Smooth muscle cell (in vitro differentiated cells): ENCODE data around the gene PARP3. TPM values are rescaled to one million over a fixed set of nuclear protein-coding genes. Genes with fewer than 3 reads are reported as not detected.
"Not testable (repeated sequence)": the region's sequence is repeated elsewhere in the genome, so short reads cannot be mapped to it uniquely, and the experiment has no call there.

Source experiments
- DNase-seq: peaks from one replicate; lab custom pipeline; 2025; ENCODE audit not compliant: unreplicated experiment; lab: John Stamatoyannopoulos, UW
- H2AFZ ChIP-seq: fragments of 200-600 bp; sonication (generic); 2 replicates; pipeline ENCODE4 v1.6.0; 2016; ENCODE audit warnings: antibody characterized with exemption, low read depth, mild to moderate bottlenecking
- H3F3A ChIP-seq: fragments of 200-600 bp; sonication (generic); 2 replicates; pipeline ENCODE4 v1.6.0; 2017; ENCODE audit warnings: antibody characterized with exemption, low read depth
- H3K27ac ChIP-seq: fragments of 200-600 bp; sonication (generic); 2 replicates; pipeline ENCODE4 v1.5.1; 2016; ENCODE audit warnings: low read depth, mild to moderate bottlenecking
- H3K27me3 ChIP-seq: fragments of 200-600 bp; sonication (generic); 2 replicates; pipeline ENCODE4 v1.6.1; 2016; ENCODE audit warnings: low read depth, mild to moderate bottlenecking
- H3K36me3 ChIP-seq: fragments of 200-600 bp; sonication (generic); 2 replicates; pipeline ENCODE4 v1.5.1; 2016; ENCODE audit warnings: low read depth
- H3K4me1 ChIP-seq: fragments of 200-600 bp; sonication (generic); 2 replicates; pipeline ENCODE4 v1.5.1; 2016; ENCODE audit warnings: low read depth
- H3K4me2 ChIP-seq: fragments of 200-600 bp; sonication (generic); 2 replicates; pipeline ENCODE4 v1.6.0; 2016; ENCODE audit warnings: mild to moderate bottlenecking
- H3K4me3 ChIP-seq: fragments of 200-600 bp; sonication (generic); 2 replicates; pipeline ENCODE4 v1.5.1; 2016; ENCODE audit warnings: mild to moderate bottlenecking
- H3K79me2 ChIP-seq: fragments of 200-600 bp; sonication (generic); 2 replicates; pipeline ENCODE4 v1.6.0; 2016; ENCODE audit warnings: low read depth, mild to moderate bottlenecking
- H3K9ac ChIP-seq: fragments of 200-600 bp; sonication (generic); 2 replicates; pipeline ENCODE4 v1.6.0; 2016; ENCODE audit warnings: low read depth
- H3K9me3 ChIP-seq: fragments of 200-600 bp; sonication (generic); replicated peaks from 2 replicates; pipeline ENCODE4 v1.5.1; 2016; ENCODE audit warnings: low read depth
- H4K20me1 ChIP-seq: fragments of 200-600 bp; sonication (generic); 2 replicates; pipeline ENCODE4 v1.6.0; 2016; ENCODE audit warnings: low read depth
- WGBS: methylation state at CpG from one replicate; pipeline ENCODE4 v1.1.7; 2016; ENCODE audit warnings: low lambda C conversion rate; 5-methylcytosine and 5-hydroxymethylcytosine counted together
- polyA plus RNA-seq: library from polyadenylated mRNA; unstranded; fragments of >200 nt; fragmentation: Nextera tagmentation; extraction: Ambion mirVana; gene quantifications from 2 replicates; pipeline ENCODE4 v1.2.1, GENCODE V29; 2016
- total RNA-seq: library from RNA; depleted of rRNA; stranded (reverse); fragments of >200 nt; gene quantifications from 2 replicates; pipeline ENCODE4 v1.2.3, GENCODE V29; 2014
- TF ChIP-seq, protein P1 (sequence below): fragments of 200-600 bp; sonication (generic); IDR thresholded peaks from 2 replicates; pipeline ENCODE4 v1.5.1; 2017; ENCODE audit warnings: borderline replicate concordance, mild to moderate bottlenecking, antibody characterized with exemption; ENCODE audit not compliant: insufficient read depth, poor library complexity, severe bottlenecking

The PARP3 gene
- total and polyA plus RNA-seq, 2 experiments from 2014 or later, result 7.2 to 10.5 TPM

GRCh38 chr3:51986010-51986947 lies 44.1 kb downstream of the PARP3 start:
- 90% methylated on average over 12 of the region's 12 CpGs for WGBS
- H3K4me3 ChIP-seq, result no peak overlapping the region
- H3F3A ChIP-seq, result no peaks in the 10 kb centered on the region
- H3K9ac ChIP-seq, result no peak overlapping the region
- no peaks in the 10 kb centered on the region for H3K27me3 ChIP-seq
- H3K4me2 ChIP-seq, result no peak overlapping the region
- H3K4me1 ChIP-seq, result peaks cover 17% of the 10 kb centered on the region
- H3K79me2 ChIP-seq, result peaks cover 6% of the 10 kb centered on the region
- TF ChIP-seq, protein P1, sequence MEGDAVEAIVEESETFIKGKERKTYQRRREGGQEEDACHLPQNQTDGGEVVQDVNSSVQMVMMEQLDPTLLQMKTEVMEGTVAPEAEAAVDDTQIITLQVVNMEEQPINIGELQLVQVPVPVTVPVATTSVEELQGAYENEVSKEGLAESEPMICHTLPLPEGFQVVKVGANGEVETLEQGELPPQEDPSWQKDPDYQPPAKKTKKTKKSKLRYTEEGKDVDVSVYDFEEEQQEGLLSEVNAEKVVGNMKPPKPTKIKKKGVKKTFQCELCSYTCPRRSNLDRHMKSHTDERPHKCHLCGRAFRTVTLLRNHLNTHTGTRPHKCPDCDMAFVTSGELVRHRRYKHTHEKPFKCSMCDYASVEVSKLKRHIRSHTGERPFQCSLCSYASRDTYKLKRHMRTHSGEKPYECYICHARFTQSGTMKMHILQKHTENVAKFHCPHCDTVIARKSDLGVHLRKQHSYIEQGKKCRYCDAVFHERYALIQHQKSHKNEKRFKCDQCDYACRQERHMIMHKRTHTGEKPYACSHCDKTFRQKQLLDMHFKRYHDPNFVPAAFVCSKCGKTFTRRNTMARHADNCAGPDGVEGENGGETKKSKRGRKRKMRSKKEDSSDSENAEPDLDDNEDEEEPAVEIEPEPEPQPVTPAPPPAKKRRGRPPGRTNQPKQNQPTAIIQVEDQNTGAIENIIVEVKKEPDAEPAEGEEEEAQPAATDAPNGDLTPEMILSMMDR, result no peak
- no peaks in the 10 kb centered on the region for H3K36me3 ChIP-seq
- no peak overlapping the region for H2AFZ ChIP-seq
- H3K27ac ChIP-seq, result no peak overlapping the region
- no peak for DNase-seq
- H3K9me3 ChIP-seq, result no peaks in the 10 kb centered on the region
- H4K20me1 ChIP-seq, result no peaks in the 10 kb centered on the region

GRCh38 chr3:51987568-51987967 lies 45.4 kb downstream of the PARP3 start:
- peaks cover 10% of the 10 kb centered on the region for H3K4me1 ChIP-seq
- WGBS, result 97% methylated on average over 7 of the region's 7 CpGs
- H3K9me3 ChIP-seq, result no peaks in the 10 kb centered on the region
- no peaks in the 10 kb centered on the region for H3K36me3 ChIP-seq
- peaks cover 8% of the 10 kb centered on the region for H3F3A ChIP-seq
- no peak overlapping the region for H3K4me2 ChIP-seq
- peaks cover 4% of the 10 kb centered on the region for H3K79me2 ChIP-seq
- TF ChIP-seq, protein P1, result no peak
- no peak overlapping the region for H3K4me3 ChIP-seq
- H2AFZ ChIP-seq, result no peak overlapping the region
- H3K27ac ChIP-seq, result no peak overlapping the region
- H3K27me3 ChIP-seq, result no peaks in the 10 kb centered on the region
- H4K20me1 ChIP-seq, result peaks cover 7% of the 10 kb centered on the region
- DNase-seq, result no peak
- no peak overlapping the region for H3K9ac ChIP-seq

DNA sequence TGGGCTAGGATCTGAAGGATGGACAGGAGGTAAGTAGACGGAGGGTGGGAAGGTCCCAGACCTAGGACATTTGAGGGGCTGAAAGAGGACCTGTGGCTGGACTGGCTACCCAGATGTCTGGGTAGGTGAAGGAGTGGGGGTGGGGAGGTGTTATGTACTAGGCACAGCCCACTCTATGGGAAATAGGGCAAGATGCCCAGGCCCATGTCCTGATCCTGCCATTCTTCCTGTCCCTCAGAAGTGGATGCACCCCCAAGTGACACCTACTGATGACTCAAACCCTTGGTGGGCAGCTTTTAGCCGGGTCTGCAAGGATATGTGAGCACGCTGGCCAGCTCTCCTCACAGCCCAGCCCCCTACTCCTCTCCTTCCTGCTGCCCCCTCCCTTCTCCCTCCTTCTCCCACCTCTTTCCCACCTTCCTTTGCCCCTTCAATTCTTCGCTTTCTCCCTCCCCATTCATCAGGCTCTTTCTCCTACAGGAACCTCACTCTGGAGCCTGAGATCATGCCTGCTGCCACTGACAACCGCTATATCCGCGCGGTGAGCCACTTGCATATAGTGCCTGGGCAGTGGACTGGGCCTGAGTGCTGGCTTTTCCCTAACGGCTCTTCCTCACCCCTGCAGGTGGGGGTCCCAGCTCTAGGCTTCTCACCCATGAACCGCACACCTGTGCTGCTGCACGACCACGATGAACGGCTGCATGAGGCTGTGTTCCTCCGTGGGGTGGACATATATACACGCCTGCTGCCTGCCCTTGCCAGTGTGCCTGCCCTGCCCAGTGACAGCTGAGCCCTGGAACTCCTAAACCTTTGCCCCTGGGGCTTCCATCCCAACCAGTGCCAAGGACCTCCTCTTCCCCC lies 46.4 kb downstream of the PARP3 start:
- H3K4me2 ChIP-seq, result no peak overlapping the region
- H3K9ac ChIP-seq, result no peak overlapping the region
- peaks cover 8% of the 10 kb centered on the region for H3K4me1 ChIP-seq
- H3F3A ChIP-seq, result peaks cover 12% of the 10 kb centered on the region
- no peaks in the 10 kb centered on the region for H3K9me3 ChIP-seq
- no peak overlapping the region for H3K27ac ChIP-seq
- H3K36me3 ChIP-seq, result no peaks in the 10 kb centered on the region
- 82% methylated on average over 15 of the region's 15 CpGs for WGBS
- H3K4me3 ChIP-seq, result no peak overlapping the region
- no peak for DNase-seq
- peaks cover 11% of the 10 kb centered on the region for H4K20me1 ChIP-seq
- no peaks in the 10 kb centered on the region for H3K27me3 ChIP-seq
- H2AFZ ChIP-seq, result no peak overlapping the region
- H3K79me2 ChIP-seq, result peaks cover 9% of the 10 kb centered on the region
- TF ChIP-seq, protein P1, result no peak

DNA sequence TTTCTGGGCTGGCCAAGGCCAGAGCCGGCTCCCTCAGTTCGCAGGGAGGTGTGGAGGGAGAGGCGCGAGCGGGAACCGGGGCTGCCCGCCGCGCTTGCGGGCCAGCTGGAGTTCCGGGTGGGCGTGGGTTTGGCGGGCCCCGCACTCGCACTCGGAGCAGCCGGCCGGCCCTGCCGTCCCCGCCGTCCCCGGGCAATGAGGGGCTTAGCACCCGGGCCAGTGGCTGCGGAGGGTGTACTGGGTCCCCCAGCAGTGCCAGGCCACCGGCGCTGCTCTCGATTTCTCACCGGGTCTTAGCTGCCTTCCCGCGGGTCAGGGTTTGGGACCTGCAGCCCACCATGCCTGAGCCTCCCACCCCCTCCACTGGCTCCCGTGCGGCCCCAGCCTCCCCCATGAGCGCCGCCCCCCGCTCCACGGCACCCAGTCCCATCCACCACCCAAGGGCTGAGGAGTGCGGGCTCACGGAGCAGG lies 48.4 kb downstream of the PARP3 start:
- not testable (repeated sequence) for H3K4me2 ChIP-seq, H2AFZ ChIP-seq, H3K4me3 ChIP-seq, H3K27me3 ChIP-seq, H3K27ac ChIP-seq, H3K36me3 ChIP-seq, DNase-seq, H3K9me3 ChIP-seq, H3K9ac ChIP-seq
- H4K20me1 ChIP-seq, result peaks cover 21% of the 10 kb centered on the region
- peaks cover 11% of the 10 kb centered on the region for H3K4me1 ChIP-seq
- H3K79me2 ChIP-seq, result peaks cover 25% of the 10 kb centered on the region
- H3F3A ChIP-seq, result peaks cover 24% of the 10 kb centered on the region
- 98% methylated on average over 28 of the region's 38 CpGs for WGBS
